Hepatocyte (in vitro differentiated cells): ENCODE data around the gene DNM3. TPM values are rescaled to one million over a fixed set of nuclear protein-coding genes. Genes with fewer than 3 reads are reported as not detected.

Experiments used
- DNase-seq: peaks from one replicate; pipeline ENCODE4 v3.0.0-alpha.2; 2016; ENCODE audit warnings: low spot score
- H2AFZ ChIP-seq: fragments of 200-600 bp; sonication (generic); 2 replicates; pipeline ENCODE4 v1.6.0; 2016; ENCODE audit warnings: antibody characterized with exemption, mild to moderate bottlenecking
- H3K27ac ChIP-seq: fragments of 200-600 bp; sonication (generic); 2 replicates; pipeline ENCODE4 v1.5.1; 2016; ENCODE audit warnings: mild to moderate bottlenecking
- H3K27me3 ChIP-seq: fragments of 200-600 bp; sonication (generic); 2 replicates; pipeline ENCODE4 v1.6.1; 2016
- H3K36me3 ChIP-seq: fragments of 200-600 bp; sonication (generic); replicated peaks from 2 replicates; pipeline ENCODE4 v1.5.1; 2016; ENCODE audit warnings: low read depth; ENCODE audit not compliant: insufficient read depth
- H3K4me1 ChIP-seq: fragments of 200-600 bp; sonication (generic); 2 replicates; pipeline ENCODE4 v1.5.1; 2016; ENCODE audit warnings: mild to moderate bottlenecking, moderate library complexity; ENCODE audit not compliant: insufficient read depth
- H3K4me2 ChIP-seq: fragments of 200-600 bp; sonication (generic); 2 replicates; pipeline ENCODE4 v1.6.0; 2016
- H3K4me3 ChIP-seq: fragments of 200-600 bp; sonication (generic); 2 replicates; pipeline ENCODE4 v1.5.1; 2016; ENCODE audit warnings: mild to moderate bottlenecking
- H3K79me2 ChIP-seq: fragments of 200-600 bp; sonication (generic); 2 replicates; pipeline ENCODE4 v1.6.0; 2017; ENCODE audit warnings: mild to moderate bottlenecking
- H3K9me2 ChIP-seq: fragments of 200-600 bp; sonication (generic); replicated peaks from 2 replicates; pipeline ENCODE4 v1.6.0; 2017; ENCODE audit warnings: mild to moderate bottlenecking; ENCODE audit not compliant: insufficient read depth
- H3K9me3 ChIP-seq: fragments of 200-600 bp; sonication (generic); 2 replicates; pipeline ENCODE4 v1.5.1; 2016; ENCODE audit warnings: low read depth, mild to moderate bottlenecking
- H4K20me1 ChIP-seq: fragments of 200-600 bp; sonication (generic); 2 replicates; pipeline ENCODE4 v1.6.0; 2016; ENCODE audit warnings: mild to moderate bottlenecking; ENCODE audit not compliant: insufficient read depth, poor library complexity, severe bottlenecking
- CTCF ChIP-seq: fragments of 200-600 bp; sonication (generic); IDR thresholded peaks from 2 replicates; pipeline ENCODE4 v1.5.1; 2016; ENCODE audit warnings: antibody characterized with exemption, mild to moderate bottlenecking; ENCODE audit not compliant: poor library complexity
- EZH2 ChIP-seq: fragments of 200-600 bp; sonication (generic); IDR thresholded peaks from 2 replicates; pipeline ENCODE4 v1.6.1; 2016; ENCODE audit warnings: antibody characterized with exemption, mild to moderate bottlenecking, borderline replicate concordance
- EZH2phosphoT487 ChIP-seq: fragments of 200-600 bp; sonication (generic); IDR thresholded peaks from one replicate; pipeline ENCODE4 v1.6.1; 2018; ENCODE audit warnings: antibody characterized with exemption, mild to moderate bottlenecking, low read depth, moderate library complexity; ENCODE audit not compliant: unreplicated experiment, severe bottlenecking
- WGBS: methylation state at CpG from one replicate; pipeline ENCODE4 v1.1.6; 2016; ENCODE audit warnings: low lambda C conversion rate; ENCODE audit errors: missing lambda C conversion rate; 5-methylcytosine and 5-hydroxymethylcytosine counted together
- polyA plus RNA-seq: library from polyadenylated mRNA; unstranded; fragments of >200 nt; fragmentation: Nextera tagmentation; extraction: Ambion mirVana; gene quantifications from 2 replicates; pipeline ENCODE4 v1.2.1, GENCODE V29; 2016
- total RNA-seq: library from RNA; depleted of rRNA; stranded (reverse); fragments of >200 nt; gene quantifications from 2 replicates; pipeline ENCODE4 v1.2.3, GENCODE V29; 2014

DNM3 gene
- total and polyA plus RNA-seq, 2 experiments from 2014 or later: 1.5 TPM; not detected in 1

- H3K4me2 ChIP-seq: no peak overlapping the region
- H3K27ac ChIP-seq: no peak overlapping the region
- no peaks in the 10 kb centered on the region for H3K9me2 ChIP-seq
- H3K4me1 ChIP-seq: no peaks in the 10 kb centered on the region
- no peaks in the 10 kb centered on the region for H3K9me3 ChIP-seq
- H4K20me1 ChIP-seq: no peaks in the 10 kb centered on the region
- no peaks in the 10 kb centered on the region for H3K79me2 ChIP-seq
- no peaks in the 10 kb centered on the region for H3K36me3 ChIP-seq
- peaks cover 5% of the 10 kb centered on the region for H3K27me3 ChIP-seq
- H3K4me3 ChIP-seq: no peak overlapping the region
- H2AFZ ChIP-seq: no peak overlapping the region
- no peak for TF ChIP-seq CTCF
- no peak for TF ChIP-seq EZH2phosphoT487
- TF ChIP-seq EZH2: no peak
- no peak for DNase-seq
- 81% methylated on average over 5 of the region's 5 CpGs for WGBS
Measured at GRCh38 chr1:171873664-171874063, 32.4 kb downstream of the DNM3 start.

DNA sequence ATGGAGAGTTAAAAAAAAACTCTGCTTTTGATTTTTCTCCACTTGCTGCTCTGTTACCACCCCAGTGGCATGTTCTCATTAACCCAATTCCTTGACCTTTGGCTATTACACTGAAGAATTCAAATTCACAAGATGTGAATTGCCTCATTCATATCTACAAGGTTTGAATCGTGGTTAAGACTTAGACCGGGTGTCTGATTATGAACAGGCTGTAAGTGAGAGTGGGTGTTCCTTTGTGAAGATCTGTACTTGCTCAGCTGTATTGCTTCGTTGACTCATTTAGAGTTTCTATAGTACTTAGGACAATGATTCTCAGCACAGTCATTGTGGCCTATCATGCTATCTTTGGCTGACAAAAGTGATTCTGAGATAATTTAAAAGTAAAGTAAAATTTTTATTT is 36.4 kb downstream of the DNM3 start:
- no peaks in the 10 kb centered on the region for H3K79me2 ChIP-seq
- H3K4me3 ChIP-seq: no peak overlapping the region
- H4K20me1 ChIP-seq: no peaks in the 10 kb centered on the region
- H3K4me1 ChIP-seq: no peaks in the 10 kb centered on the region
- H2AFZ ChIP-seq: no peak overlapping the region
- no peaks in the 10 kb centered on the region for H3K9me2 ChIP-seq
- H3K27me3 ChIP-seq: no peaks in the 10 kb centered on the region
- no peak for DNase-seq
- H3K36me3 ChIP-seq: no peaks in the 10 kb centered on the region
- no peaks in the 10 kb centered on the region for H3K9me3 ChIP-seq
- no peak overlapping the region for H3K4me2 ChIP-seq
- TF ChIP-seq EZH2phosphoT487 (no peak), CTCF (no peak), EZH2 (no peak)
- 63% methylated on average over 3 of the region's 3 CpGs for WGBS
- no peak overlapping the region for H3K27ac ChIP-seq

GRCh38 chr1:171879556-171879955 is 38.3 kb downstream of the DNM3 start:
- Histone ChIP-seq H3K9me2 (no peaks in the 10 kb centered on the region), H3K4me1 (no peaks in the 10 kb centered on the region), H3K4me3 (no peak overlapping the region), H3K9me3 (no peaks in the 10 kb centered on the region), H4K20me1 (no peaks in the 10 kb centered on the region), H3K79me2 (no peaks in the 10 kb centered on the region), H3K27ac (no peak overlapping the region), H3K4me2 (no peak overlapping the region), H3K36me3 (no peaks in the 10 kb centered on the region), H2AFZ (no peak overlapping the region), H3K27me3 (no peaks in the 10 kb centered on the region)
- 94% methylated on average over 4 of the region's 4 CpGs for WGBS
- DNase-seq: no peak
- TF ChIP-seq EZH2phosphoT487 (no peak), CTCF (no peak), EZH2 (no peak)

DNA sequence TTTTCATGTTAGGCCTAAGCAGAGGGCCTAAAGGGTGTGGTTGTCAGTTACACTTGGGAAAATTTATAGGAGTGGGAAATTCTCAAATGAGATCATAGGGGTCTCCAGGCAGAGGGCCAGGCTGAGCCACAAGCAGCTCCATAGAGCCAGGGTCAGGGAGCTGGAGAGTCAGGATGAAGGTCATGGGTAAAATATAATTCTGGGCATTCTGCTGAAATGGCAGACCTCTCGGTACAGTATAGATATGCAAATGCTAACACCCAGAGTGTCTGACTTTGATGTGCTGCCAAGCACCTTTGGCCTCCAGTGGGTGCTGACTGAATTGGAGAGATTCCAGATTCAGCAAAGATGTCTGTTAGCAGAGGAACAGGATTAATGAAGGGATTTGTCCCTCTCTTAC is 40.1 kb downstream of the DNM3 start:
- DNase-seq: no peak
- Histone ChIP-seq H2AFZ (no peak overlapping the region), H4K20me1 (no peaks in the 10 kb centered on the region), H3K9me3 (no peaks in the 10 kb centered on the region), H3K27me3 (no peaks in the 10 kb centered on the region), H3K79me2 (no peaks in the 10 kb centered on the region), H3K4me3 (no peak overlapping the region), H3K36me3 (no peaks in the 10 kb centered on the region), H3K4me1 (no peaks in the 10 kb centered on the region), H3K27ac (no peak overlapping the region), H3K4me2 (no peak overlapping the region), H3K9me2 (no peaks in the 10 kb centered on the region)
- no peak for TF ChIP-seq EZH2phosphoT487
- no peak for TF ChIP-seq EZH2
- TF ChIP-seq CTCF: no peak
- WGBS: 72% methylated on average over 1 of the region's 1 CpG
